A673 (cell line): ENCODE measurements around the gene TAS1R3.

Source experiments
- EZH2 ChIP-seq: fragments of 200-600 bp; sonication (generic); IDR thresholded peaks from 2 replicates; pipeline ENCODE4 v1.6.1; 2017; ENCODE audit warnings: borderline replicate concordance, low read depth, mild to moderate bottlenecking, mixed read lengths, antibody characterized with exemption, low read length; ENCODE audit not compliant: poor library complexity, severe bottlenecking
- TF ChIP-seq, protein P1 (sequence below): fragments of 300-800, 200-600 bp; sonication (generic); conservative IDR thresholded peaks from 2 replicates; pipeline ENCODE4 v1.5.1; 2017; ENCODE audit warnings: low read depth, mild to moderate bottlenecking, antibody characterized with exemption, low read length, moderate library complexity, mixed read lengths

DNA sequence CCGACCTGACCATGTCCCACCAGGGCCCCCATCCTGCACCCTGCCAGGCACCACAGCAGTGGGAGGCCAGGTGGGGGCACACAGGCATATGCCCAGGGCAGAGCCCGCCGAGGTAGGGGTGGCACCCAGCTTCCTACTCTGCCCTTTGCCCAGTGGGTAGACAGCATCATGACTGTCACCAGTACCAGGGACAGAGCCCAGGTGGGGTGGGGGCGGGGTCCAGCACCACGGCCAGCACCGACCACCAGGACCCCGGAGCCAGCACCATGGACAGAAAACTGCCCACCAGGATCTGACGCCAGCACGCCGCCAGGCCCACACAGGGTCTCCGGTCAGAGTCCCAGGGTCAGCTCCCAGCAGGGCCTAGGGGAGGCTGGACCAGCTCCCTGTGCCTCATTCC, 3.8 kb downstream of the TAS1R3 start:
- TF ChIP-seq, protein P1, sequence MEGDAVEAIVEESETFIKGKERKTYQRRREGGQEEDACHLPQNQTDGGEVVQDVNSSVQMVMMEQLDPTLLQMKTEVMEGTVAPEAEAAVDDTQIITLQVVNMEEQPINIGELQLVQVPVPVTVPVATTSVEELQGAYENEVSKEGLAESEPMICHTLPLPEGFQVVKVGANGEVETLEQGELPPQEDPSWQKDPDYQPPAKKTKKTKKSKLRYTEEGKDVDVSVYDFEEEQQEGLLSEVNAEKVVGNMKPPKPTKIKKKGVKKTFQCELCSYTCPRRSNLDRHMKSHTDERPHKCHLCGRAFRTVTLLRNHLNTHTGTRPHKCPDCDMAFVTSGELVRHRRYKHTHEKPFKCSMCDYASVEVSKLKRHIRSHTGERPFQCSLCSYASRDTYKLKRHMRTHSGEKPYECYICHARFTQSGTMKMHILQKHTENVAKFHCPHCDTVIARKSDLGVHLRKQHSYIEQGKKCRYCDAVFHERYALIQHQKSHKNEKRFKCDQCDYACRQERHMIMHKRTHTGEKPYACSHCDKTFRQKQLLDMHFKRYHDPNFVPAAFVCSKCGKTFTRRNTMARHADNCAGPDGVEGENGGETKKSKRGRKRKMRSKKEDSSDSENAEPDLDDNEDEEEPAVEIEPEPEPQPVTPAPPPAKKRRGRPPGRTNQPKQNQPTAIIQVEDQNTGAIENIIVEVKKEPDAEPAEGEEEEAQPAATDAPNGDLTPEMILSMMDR = no peak
- TF ChIP-seq EZH2 = no peak
